ENCODE results near the gene ZNF385C. TPM values are rescaled to one million over a fixed set of nuclear protein-coding genes. Genes with fewer than 3 reads are reported as not detected.

ZNF385C gene
- total RNA-seq, 1 experiment from 2014 or later = 0.26 TPM

DNA sequence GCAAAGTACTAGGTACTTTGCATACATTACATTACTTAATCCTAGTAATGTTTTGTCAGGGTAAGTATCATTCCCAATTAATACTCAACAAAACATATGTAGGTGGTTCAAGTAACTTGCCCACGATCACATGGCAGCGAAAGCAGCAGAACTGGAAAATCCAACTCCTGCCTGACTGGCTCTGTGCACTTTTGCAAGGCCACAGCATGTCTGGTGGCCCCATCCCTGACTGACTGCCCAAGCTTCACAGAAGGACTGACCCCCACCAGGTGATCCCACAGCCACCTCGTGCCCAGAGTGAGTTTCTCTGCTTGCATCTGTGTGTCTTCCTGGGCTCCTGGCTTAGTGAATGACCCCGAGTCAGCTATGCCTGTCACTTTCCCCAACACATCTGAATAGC lies 120.3 kb downstream of the ZNF385C start:
- no TSS peak for BruUV-seq (replicated peaks)
- no peak overlapping the region for H3K27ac Mint-ChIP-seq (ENCODE audit: low read depth, unreplicated experiment)
- no peaks in the 10 kb centered on the region for H3K27me3 Mint-ChIP-seq (ENCODE audit: insufficient read depth, unreplicated experiment)
- TF ChIP-seq, protein P1, sequence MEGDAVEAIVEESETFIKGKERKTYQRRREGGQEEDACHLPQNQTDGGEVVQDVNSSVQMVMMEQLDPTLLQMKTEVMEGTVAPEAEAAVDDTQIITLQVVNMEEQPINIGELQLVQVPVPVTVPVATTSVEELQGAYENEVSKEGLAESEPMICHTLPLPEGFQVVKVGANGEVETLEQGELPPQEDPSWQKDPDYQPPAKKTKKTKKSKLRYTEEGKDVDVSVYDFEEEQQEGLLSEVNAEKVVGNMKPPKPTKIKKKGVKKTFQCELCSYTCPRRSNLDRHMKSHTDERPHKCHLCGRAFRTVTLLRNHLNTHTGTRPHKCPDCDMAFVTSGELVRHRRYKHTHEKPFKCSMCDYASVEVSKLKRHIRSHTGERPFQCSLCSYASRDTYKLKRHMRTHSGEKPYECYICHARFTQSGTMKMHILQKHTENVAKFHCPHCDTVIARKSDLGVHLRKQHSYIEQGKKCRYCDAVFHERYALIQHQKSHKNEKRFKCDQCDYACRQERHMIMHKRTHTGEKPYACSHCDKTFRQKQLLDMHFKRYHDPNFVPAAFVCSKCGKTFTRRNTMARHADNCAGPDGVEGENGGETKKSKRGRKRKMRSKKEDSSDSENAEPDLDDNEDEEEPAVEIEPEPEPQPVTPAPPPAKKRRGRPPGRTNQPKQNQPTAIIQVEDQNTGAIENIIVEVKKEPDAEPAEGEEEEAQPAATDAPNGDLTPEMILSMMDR (IDR thresholded peaks at IDR 0.05; ENCODE audit: unreplicated experiment) = no peak
- no peaks in the 10 kb centered on the region for H3K4me1 Mint-ChIP-seq (ENCODE audit: insufficient read depth, unreplicated experiment)
- CTCF ChIA-PET = interaction anchor here (0.7 to 2.9 kb wide), 3 partner anchors 15 to 22 kb away, joined by 3 to 11 read pairs (median 3); no protein-coding TSS in a partner anchor
- no peak overlapping the region for H3K4me3 Mint-ChIP-seq (ENCODE audit: unreplicated experiment)
- H3K36me3 Mint-ChIP-seq (ENCODE audit: insufficient read depth, unreplicated experiment) = peaks cover 97% of the 10 kb centered on the region
- POLR2A ChIA-PET = interaction anchor here (0.6 to 4.0 kb wide), 2 partner anchors 11 to 22 kb away, joined by 3 to 22 read pairs; partner anchors contain the start of gene CNP
- no peaks in the 10 kb centered on the region for H3K9me3 Mint-ChIP-seq (ENCODE audit: unreplicated experiment)
- intact Hi-C loops (cut with micrococcal nuclease) = no loop called here
- DNase-seq (ENCODE audit: unreplicated experiment) = no peak

DNA sequence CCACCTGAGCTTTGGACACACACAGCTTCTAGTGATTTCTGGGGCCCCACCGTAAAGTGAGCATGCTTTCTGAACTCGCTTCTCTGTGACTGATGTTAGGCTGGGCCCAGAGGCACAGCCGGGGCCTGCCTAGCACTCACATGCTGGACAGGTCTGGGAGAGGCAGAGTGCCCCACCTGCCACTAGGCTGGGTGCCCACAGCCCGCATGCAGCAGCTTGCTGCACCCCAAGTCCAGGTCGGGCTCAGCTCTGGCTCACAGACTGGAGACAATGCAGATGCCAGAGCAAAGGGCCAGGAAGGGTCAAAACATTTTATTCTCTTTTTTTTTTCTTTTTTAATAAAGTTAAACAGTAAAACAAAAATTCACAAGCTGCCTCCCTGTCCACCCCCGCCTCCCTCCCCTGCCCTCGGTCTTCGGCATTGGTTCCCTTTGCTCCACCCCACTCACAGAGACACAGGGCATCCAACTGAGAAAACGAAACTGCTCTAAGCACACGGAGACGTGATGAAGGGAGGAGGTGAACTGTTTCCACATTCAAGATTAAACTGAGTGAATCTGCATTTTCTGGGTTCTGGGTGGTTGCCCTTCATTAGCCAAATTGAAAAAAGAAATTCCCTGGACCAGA lies 122.0 kb downstream of the ZNF385C start:
- Mint-ChIP-seq H3K27me3 (ENCODE audit: insufficient read depth, unreplicated experiment) (no peaks in the 10 kb centered on the region), H3K4me3 (ENCODE audit: unreplicated experiment) (no peak overlapping the region), H3K27ac (ENCODE audit: low read depth, unreplicated experiment) (no peak overlapping the region), H3K4me1 (ENCODE audit: insufficient read depth, unreplicated experiment) (no peaks in the 10 kb centered on the region), H3K9me3 (ENCODE audit: unreplicated experiment) (no peaks in the 10 kb centered on the region), H3K36me3 (ENCODE audit: insufficient read depth, unreplicated experiment) (peaks cover 97% of the 10 kb centered on the region)
- ChIA-PET CTCF (interaction anchor here (0.6 to 1.4 kb wide), 2 partner anchors 13 to 35 kb away, joined by 3 read pairs; no protein-coding TSS in a partner anchor), POLR2A (interaction anchor here (1.1 to 4.0 kb wide), 4 partner anchors 8 to 41 kb away, joined by 3 to 22 read pairs (median 7); partner anchors contain the start of genes CNP and DNAJC7)
- no peak for DNase-seq (ENCODE audit: unreplicated experiment)
- TF ChIP-seq, protein P1 (IDR thresholded peaks at IDR 0.05; ENCODE audit: unreplicated experiment) = no peak
- no TSS peak for BruUV-seq (replicated peaks)
- intact Hi-C loops (cut with micrococcal nuclease) = no loop called here

Other genes starting within 250 kb of the ZNF385C start
- gene KLHL11, start 233.1 kb downstream of the ZNF385C start, total RNA-seq (2022) = 19.1 and 22.3 TPM in 2 replicates
- gene ACLY, start 179.5 kb downstream of the ZNF385C start, total RNA-seq (2022) = 67.7 and 67.9 TPM in 2 replicates
- gene ODAD4, start 167.9 kb downstream of the ZNF385C start, total RNA-seq (2022) = 0.96 and 1.3 TPM in 2 replicates
- gene CNP, start 131.7 kb downstream of the ZNF385C start, total RNA-seq (2022) = 42.6 and 46.2 TPM in 2 replicates
- gene DNAJC7, start 81.0 kb downstream of the ZNF385C start, total RNA-seq (2022) = 112 and 130 TPM in 2 replicates
- gene NKIRAS2, start 78.4 kb downstream of the ZNF385C start, total RNA-seq (2022) = 34.1 and 40.0 TPM in 2 replicates
- 0.72 and 0.81 TPM in 2 replicates for gene C17orf113, start 47.9 kb downstream of the ZNF385C start, total RNA-seq (2022)
- gene DHX58, start 14.2 kb upstream of the ZNF385C start, total RNA-seq (2022) = 2.8 and 4.2 TPM in 2 replicates
- gene KAT2A, start 22.9 kb upstream of the ZNF385C start, total RNA-seq (2022) = 37.4 and 44.6 TPM in 2 replicates
- not detected in 2 replicates for gene HSPB9, start 24.3 kb upstream of the ZNF385C start, total RNA-seq (2022)
- gene RAB5C, start 56.5 kb upstream of the ZNF385C start, total RNA-seq (2022) = 101 and 119 TPM in 2 replicates
- not detected in 2 replicates for gene KCNH4, start 82.7 kb upstream of the ZNF385C start, total RNA-seq (2022)
- gene HCRT, start 87.0 kb upstream of the ZNF385C start, total RNA-seq (2022) = not detected in 2 replicates
- gene GHDC, start 96.0 kb upstream of the ZNF385C start, total RNA-seq (2022) = 6.8 and 8.9 TPM in 2 replicates
- gene STAT5B, start 177.9 kb upstream of the ZNF385C start, total RNA-seq (2022) = 29.8 and 32.6 TPM in 2 replicates
- gene STAT5A, start 190.0 kb upstream of the ZNF385C start, total RNA-seq (2022) = 1.0 and 1.7 TPM in 2 replicates

Measured in MCF 10A (cell line).